Stromal cell of bone marrow (primary cell): ENCODE measurements around the gene INO80B.
"Not testable (repeated sequence)": the region's sequence is repeated elsewhere in the genome, so short reads cannot be mapped to it uniquely, and the experiment has no call there.

ENCODE experiments used
- DNase-seq: peaks from one replicate; pipeline ENCODE4 v3.0.0-alpha.2; 2012; ENCODE audit warnings: low read depth

Gene INO80B

GRCh38 chr2:74450570-74451190, 4.2 kb upstream of the INO80B start:
- no peak for DNase-seq

- DNase-seq = no peak
Observed at GRCh38 chr2:74457129-74457548, 2.3 kb downstream of the INO80B start.

DNA sequence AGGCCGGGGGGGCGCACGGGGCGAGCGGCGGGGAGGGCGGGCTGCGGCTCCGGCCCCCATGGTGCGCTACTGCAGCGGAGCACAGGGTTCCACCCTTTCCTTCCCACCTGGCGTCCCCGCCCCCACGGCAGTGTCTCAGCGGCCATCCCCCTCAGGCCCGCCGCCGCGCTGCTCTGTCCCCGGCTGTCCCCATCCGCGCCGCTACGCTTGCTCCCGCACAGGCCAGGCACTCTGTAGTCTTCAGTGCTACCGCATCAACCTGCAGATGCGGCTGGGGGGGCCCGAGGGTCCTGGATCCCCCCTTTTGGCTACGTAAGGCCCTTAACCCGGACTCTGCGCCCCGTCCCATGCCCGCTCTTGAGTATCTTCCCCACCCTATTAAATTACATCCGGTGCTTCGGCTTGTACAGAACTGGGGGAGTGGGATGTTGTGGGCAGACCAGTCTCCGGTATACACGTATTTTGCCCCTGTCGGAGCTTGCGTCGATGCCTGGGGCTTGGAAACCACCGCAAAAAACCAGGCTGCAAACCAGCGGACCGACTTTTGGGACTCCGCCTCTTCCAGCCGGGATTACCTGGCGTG, 2.8 kb downstream of the INO80B start:
- no peak for DNase-seq

GRCh38 chr2:74458132-74458937, 3.4 kb downstream of the INO80B start, which contains the start of gene WBP1:
TSS of gene WBP1 (plus strand) at chr2:74458438. CDS start at chr2:74458603, 165 bp downstream.
- DNase-seq = peak; percentile 100

DNA sequence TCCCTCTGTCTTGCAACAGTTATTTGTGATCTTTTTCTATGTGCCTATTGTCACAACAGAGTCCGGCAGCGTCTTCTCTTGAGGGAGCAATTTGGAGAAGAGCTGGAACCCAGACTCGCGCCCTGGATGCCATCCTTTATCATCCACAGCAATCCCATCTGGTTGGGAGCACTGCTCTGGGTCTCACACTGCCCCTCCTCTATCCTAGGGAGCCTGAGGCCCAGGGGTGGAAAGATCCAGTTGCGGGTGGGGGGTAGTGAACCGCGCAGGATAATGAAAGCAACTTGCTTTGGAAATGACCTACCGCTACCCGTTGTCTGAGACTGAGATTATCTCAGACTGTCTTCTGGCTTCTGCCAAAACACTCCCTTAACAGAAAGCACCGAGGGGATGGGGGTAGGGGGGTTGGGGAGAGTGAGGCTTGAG, 4.1 kb downstream of the INO80B start:
- DNase-seq = no peak

DNA sequence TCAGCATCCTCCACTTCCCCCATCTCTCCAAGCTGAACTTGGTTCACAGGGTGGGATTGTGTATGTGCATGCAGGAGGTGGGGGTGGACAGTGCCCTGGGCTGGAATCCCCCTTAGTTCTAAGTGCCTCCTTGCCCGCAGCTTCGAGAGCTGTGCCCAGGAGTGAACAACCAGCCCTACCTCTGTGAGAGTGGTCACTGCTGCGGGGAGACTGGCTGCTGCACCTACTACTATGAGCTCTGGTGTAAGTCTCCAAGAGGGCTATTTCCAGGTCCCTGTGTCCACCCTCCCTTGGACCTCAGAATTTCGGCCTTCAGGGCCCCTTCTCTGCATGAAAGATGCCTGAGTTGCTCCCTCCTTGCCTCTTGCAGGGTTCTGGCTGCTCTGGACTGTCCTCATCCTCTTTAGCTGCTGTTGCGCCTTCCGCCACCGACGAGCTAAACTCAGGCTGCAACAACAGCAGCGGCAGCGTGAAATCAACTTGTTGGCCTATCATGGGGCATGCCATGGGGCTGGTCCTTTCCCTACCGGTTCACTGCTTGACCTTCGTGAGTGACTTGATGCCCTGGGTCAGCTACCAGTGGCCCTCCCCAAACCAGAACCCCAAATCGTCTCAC, 4.7 kb downstream of the INO80B start:
- DNase-seq = not testable (repeated sequence)

- DNase-seq = not testable (repeated sequence)
Observed at GRCh38 chr2:74460187-74460586, 5.3 kb downstream of the INO80B start.

DNA sequence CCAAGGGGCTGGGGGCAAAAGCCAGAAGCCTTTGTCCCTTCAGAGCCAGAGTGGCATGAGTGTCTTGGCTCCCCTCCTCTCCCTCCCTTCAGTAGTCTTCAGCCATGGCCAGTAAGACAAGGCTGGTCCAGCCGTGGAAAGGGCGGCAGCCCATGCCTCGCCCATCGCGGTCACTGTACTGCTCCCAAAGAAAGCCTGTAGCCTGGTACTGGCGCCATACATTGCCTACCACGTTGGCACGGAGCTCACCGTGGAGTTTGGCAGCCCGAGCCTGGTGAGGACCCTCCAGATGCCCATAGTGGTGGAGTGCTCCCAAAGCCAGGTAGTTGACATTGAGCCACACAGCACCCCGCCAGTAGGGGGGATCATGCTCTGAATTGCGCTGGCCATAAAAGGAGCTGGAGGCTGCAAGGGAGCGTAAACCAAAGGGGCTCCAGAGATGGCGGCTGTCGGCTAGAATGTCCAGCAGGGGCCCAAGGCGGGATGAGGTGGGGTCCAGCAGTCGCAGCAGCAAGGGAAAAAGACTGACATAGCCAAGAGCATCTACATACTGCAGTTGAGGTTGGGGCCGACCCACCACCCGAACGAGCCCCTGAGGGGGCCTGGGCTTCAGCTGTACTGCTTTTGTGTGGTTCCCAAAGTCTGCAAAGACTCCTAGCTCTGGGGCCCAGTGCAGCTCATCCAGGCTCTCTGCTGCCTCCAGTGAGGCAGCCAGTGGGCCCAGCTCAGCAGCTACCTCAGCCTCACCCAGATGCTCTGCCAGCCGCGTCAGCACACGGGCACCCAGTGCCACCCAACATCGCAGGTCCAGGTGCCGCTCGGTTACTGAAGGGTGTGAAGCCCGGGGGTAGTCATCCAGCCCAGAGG, 6.5 kb downstream of the INO80B start:
- DNase-seq = no peak

GRCh38 chr2:74462054-74462785, 7.3 kb downstream of the INO80B start:
- DNase-seq = no peak

DNA sequence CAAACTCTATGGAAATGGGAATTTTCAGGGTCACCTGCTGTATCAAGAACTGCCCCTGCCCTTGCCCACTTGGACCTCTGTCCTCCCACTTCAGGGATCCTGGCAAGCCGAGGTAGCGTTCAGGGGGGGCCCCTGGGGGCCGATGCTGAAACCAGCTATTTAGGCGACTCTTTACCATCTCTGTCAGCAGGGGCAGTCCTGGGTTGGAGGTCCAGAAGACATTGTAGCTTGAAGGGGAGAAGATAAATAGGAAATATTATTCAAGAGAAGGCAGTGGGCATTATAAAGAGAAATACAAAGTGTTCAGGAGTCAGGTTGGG, 7.9 kb downstream of the INO80B start:
- no peak for DNase-seq

DNA sequence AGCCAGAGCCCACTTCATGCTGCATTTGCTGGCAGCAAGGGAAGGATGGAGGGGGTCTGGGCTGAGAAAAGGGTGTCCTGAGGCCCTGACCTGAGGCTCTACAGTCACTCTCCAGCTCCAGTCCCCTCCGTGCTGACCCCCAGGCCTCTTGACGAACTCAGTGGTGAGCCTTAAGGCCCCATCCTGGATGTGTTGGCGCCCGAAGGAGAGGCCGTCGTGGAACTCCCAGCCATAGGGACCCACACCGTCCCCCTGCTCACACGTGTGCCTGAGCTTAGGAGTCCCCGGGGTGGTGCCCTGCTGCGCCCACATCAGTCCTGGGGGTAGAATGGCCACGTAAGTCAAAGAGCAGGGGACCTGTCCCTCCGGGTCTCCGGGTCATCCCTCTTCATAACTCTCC, 9.5 kb downstream of the INO80B start:
- no peak for DNase-seq

- not testable (repeated sequence) for DNase-seq
Observed at GRCh38 chr2:74470742-74471141, 15.9 kb downstream of the INO80B start.

GRCh38 chr2:74471332-74472065, 16.6 kb downstream of the INO80B start:
- DNase-seq = no peak

DNA sequence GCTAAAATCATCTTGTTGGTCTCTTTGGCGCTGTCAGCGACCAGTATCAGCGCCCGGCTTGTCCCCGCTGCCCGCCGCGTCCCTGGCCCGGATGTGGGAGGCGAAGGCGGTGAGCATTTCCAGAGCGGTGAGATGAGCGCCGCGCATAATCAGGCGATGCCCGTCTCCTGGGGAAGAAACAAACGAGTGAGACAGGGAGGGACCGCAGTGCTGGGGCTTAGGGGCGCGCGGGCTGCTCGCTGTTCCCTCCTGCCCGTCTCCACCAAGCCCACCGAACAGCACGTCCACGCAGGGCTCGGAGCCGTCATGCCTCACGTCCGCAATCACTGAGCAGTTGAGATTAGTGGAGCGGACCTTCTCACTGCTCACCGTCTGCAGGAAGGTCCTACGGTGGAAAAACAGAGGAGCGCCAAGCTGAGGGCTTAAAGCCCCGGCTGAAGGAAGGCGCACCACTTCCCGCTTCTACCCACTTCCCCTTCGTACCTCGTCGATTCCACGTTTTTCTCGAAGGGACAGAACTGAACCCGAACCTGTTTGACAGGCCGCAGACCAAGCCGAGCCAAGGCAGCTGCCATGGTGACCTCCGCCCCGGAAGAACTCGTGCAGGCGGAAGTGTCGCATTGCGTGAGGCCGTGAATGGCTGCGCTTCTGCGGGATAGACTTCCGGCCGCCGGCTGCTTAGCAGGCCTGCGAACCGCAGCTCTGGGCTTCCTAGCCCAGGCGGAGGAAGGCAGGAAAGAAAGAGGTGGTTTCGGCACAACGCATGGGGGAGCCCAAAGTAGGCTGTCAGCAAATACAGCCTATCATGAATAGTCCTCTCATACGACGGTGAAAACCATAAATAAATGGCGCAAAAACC, 17.4 kb downstream of the INO80B start, which contains the start of gene MRPL53:
Gene MRPL53 (minus strand): TSS at position 595 of the 859 bp plus-strand sequence. CDS start 20 bp downstream, at position 575.
- DNase-seq = peak; percentile 85

DNA sequence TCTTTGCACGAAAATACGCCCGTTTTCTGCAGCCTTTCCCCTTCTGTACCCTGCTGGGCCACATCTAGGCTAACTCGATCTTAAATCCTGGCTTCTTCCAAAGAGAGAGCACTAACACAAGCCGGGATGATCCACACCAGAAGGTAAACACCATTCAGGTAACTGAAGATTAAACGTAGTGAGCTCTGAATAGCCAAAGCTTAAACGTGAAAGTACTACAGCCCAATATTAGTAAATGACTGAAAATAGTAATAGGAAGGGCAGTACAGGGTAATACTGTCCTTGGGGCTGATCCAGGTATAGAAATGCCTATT, 18.0 kb downstream of the INO80B start:
- no peak for DNase-seq

- DNase-seq = no peak
Observed at GRCh38 chr2:74474481-74474880, 19.6 kb downstream of the INO80B start.

- DNase-seq = no peak
Observed at GRCh38 chr2:74474899-74475298, 20.0 kb downstream of the INO80B start.

DNA sequence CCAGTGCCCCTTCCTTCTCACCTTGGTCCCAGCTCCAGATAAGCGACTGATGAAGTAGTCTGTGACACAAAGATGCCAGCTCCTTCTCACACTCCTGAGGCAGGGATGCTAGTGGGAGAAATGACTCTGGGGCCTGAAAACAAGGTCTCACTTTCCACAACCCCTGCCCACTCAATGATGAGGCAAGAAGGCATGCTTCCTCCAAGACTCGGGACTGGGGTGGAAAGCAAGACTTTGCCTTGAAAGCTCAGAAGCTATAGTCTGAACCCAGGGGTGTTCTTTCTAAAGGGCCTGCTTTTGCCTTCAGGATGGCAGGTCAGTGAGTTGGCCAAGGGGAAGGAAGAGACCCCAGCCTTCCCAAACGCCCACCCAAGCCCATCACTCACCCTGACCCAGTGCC, 26.5 kb downstream of the INO80B start:
- DNase-seq = no peak
